ENCODE measurements around the gene SYS1. TPM values are rescaled to one million over a fixed set of nuclear protein-coding genes. Genes with fewer than 3 reads are reported as not detected.

The SYS1 gene
- total RNA-seq, 1 experiment from 2014 or later: 29.1 TPM

- no peak for DNase-seq (ENCODE audit: low read depth, low spot score)
- no peak overlapping the region for H3K27ac ChIP-seq (ENCODE audit: low read length)
- ATAC-seq: no peak
- no peak overlapping the region for H3K4me3 ChIP-seq (ENCODE audit: low read depth in 2 of 2, low read length in 2 of 2)
- H3K4me1 ChIP-seq (ENCODE audit: control insufficient read depth, insufficient read depth, low read length): no peaks in the 10 kb centered on the region; the same call in 1 of the 2 replicates
- ChIA-PET CTCF (interaction anchor here (0.5 to 0.6 kb wide), 2 partner anchors 25 to 28 kb away, joined by 3 to 7 read pairs; no protein-coding TSS in a partner anchor), POLR2A (no interaction called here)
- no TSS peak for BruUV-seq (replicated peaks)
- H3K27me3 ChIP-seq (ENCODE audit: control insufficient read depth, insufficient read depth, low read length): no peaks in the 10 kb centered on the region
- no peaks in the 10 kb centered on the region for H3K9me3 ChIP-seq (ENCODE audit: control insufficient read depth, insufficient read depth, low read depth, low read length)
- peaks cover 10% of the 10 kb centered on the region for H3K36me3 ChIP-seq (ENCODE audit: control insufficient read depth, insufficient read depth, low read length)
- no peak for TF ChIP-seq TCF7L2 (IDR thresholded peaks at IDR 0.05; ENCODE audit: low read depth, low read length)
- TF ChIP-seq CTCF (IDR thresholded peaks at IDR 0.05): no peak
- no peak for TF ChIP-seq SIN3A (IDR thresholded peaks at IDR 0.05; ENCODE audit: borderline replicate concordance, insufficient read depth, low read depth, low read length)
- TF ChIP-seq POLR2AphosphoS5 (IDR thresholded peaks at IDR 0.05; ENCODE audit: low read depth, low read length): no peak
- no peak for TF ChIP-seq REST (IDR thresholded peaks at IDR 0.05; ENCODE audit: insufficient read depth in 1 of 2, low read depth in 2 of 2, low read length in 1 of 2)
- in situ Hi-C loops (cut with HindIII; ENCODE audit: low pct_unique_long_range_greater_than_20kb, low sequenced_read_pairs) (no loop called here), intact Hi-C loops (cut with micrococcal nuclease; ENCODE audit: unreplicated experiment) (no loop called here)
These were observed 45.8 kb downstream of the SYS1 start for GRCh38 chr20:45408646-45409213.

- POLR2A ChIA-PET: no interaction called here
- in situ Hi-C loops (cut with HindIII; ENCODE audit: low pct_unique_long_range_greater_than_20kb, low sequenced_read_pairs) (no loop called here), intact Hi-C loops (cut with micrococcal nuclease; ENCODE audit: unreplicated experiment) (no loop called here)
- Histone ChIP-seq H3K27me3 (ENCODE audit: control insufficient read depth, insufficient read depth, low read length) (no peaks in the 10 kb centered on the region), H3K9me3 (ENCODE audit: control insufficient read depth, insufficient read depth, low read depth, low read length) (no peaks in the 10 kb centered on the region), H3K27ac (ENCODE audit: low read length) (no peak overlapping the region), H3K4me3 (ENCODE audit: low read depth in 2 of 2, low read length in 2 of 2) (no peak overlapping the region), H3K36me3 (ENCODE audit: control insufficient read depth, insufficient read depth, low read length) (peaks cover 10% of the 10 kb centered on the region), H3K4me1 (ENCODE audit: control insufficient read depth, insufficient read depth, low read length) (no peaks in the 10 kb centered on the region; the same call in 1 of the 2 replicates)
- ATAC-seq (no peak), DNase-seq (ENCODE audit: low read depth, low spot score) (no peak)
- TF ChIP-seq POLR2AphosphoS5 (IDR thresholded peaks at IDR 0.05; ENCODE audit: low read depth, low read length) (no peak), REST (IDR thresholded peaks at IDR 0.05; ENCODE audit: insufficient read depth in 1 of 2, low read depth in 2 of 2, low read length in 1 of 2) (no peak), SIN3A (IDR thresholded peaks at IDR 0.05; ENCODE audit: borderline replicate concordance, insufficient read depth, low read depth, low read length) (no peak), TCF7L2 (IDR thresholded peaks at IDR 0.05; ENCODE audit: low read depth, low read length) (no peak), CTCF (IDR thresholded peaks at IDR 0.05) (no peak)
- TSS peak; percentile 65 for BruUV-seq (replicated peaks)
- CTCF ChIA-PET: interaction anchor here (0.5 kb wide), 1 partner anchor 24 kb away, joined by 7 read pairs; no protein-coding TSS in a partner anchor
These were observed 46.7 kb downstream of the SYS1 start for GRCh38 chr20:45409521-45410272.
